Activated T-helper 1 cell treated with anti-CD3 and anti-CD28 coated beads, Interleukin-2, amount 50 U/mL, for 16 hours (primary cell): Measurements from ENCODE around the gene ROBO1.

Experiments used
- DNase-seq, 2 donors: peaks; one replicate each; pipeline ENCODE4 v3.0.0-alpha.2; 2020; ENCODE audit warnings: low read depth in 1 of 2, low spot score in 1 of 2

ROBO1 gene

DNA sequence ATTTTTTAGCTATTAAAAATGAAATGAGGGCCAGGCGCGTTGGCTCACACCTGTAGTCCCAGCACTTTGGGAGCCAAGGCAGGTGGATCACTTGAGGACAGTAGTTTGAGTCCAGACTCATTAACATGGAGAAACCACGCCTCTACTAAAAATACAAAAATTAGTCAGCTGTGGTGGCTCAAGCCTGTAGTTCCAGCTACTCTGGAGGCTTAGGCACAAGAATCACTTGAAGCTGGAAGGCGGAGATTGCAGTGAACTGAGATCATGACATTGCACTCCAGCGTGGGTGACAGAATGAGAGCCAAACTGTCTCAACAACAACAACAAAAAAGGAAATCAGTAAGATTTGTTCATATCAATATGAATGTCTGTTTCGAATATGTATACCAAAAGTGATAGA is 517.1 kb downstream of the ROBO1 start:
- DNase-seq = no peak

- no peak for DNase-seq
Measured at GRCh38 chr3:79249701-79250100, 518.1 kb downstream of the ROBO1 start.

DNA sequence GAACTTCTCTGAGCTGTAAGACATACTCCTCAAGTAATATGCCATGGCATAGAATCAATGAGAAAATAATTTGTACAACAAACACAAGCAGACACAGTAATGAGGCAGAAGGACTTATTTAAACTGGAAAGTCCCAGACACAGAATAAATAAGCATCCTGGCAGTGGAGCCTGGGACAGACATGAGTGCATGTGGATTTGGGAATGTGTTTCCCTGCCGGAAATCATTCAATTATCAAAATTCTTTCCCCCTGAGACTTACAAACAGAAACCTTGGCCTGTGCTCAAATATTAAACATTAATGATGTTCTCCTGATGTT is 520.1 kb downstream of the ROBO1 start:
- DNase-seq = no peak

- no peak for DNase-seq
Measured at GRCh38 chr3:79246875-79247724, 520.7 kb downstream of the ROBO1 start.

- no peak for DNase-seq
Measured at GRCh38 chr3:79245284-79246138, 522.3 kb downstream of the ROBO1 start.

GRCh38 chr3:79236496-79236895 is 531.3 kb downstream of the ROBO1 start:
- DNase-seq = no peak

GRCh38 chr3:79233431-79234060 is 534.3 kb downstream of the ROBO1 start:
- no peak for DNase-seq

DNA sequence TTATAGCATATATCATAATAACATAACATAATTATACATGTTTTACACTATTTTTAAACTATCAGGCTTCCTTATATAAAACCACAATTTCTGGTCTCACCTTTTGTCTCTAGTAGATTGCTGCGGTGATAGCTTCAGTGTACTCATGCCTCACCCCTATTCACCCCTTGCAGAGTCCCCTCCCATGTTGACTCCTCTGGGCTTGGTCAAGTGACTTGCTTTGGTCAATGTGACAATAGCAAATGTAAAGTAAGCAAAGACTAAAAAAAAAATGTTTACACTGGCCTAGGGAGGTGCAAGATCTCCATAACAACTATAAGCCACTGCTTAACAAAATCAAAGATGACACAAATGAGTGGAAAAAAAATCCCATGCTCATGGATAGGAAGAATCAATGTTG is 537.5 kb downstream of the ROBO1 start:
- no peak for DNase-seq

GRCh38 chr3:79217096-79217495 is 550.7 kb downstream of the ROBO1 start:
- DNase-seq = no peak

GRCh38 chr3:79215286-79215685 is 552.5 kb downstream of the ROBO1 start:
- DNase-seq = no peak

GRCh38 chr3:79211586-79212359 is 556.0 kb downstream of the ROBO1 start:
- DNase-seq = no peak

DNA sequence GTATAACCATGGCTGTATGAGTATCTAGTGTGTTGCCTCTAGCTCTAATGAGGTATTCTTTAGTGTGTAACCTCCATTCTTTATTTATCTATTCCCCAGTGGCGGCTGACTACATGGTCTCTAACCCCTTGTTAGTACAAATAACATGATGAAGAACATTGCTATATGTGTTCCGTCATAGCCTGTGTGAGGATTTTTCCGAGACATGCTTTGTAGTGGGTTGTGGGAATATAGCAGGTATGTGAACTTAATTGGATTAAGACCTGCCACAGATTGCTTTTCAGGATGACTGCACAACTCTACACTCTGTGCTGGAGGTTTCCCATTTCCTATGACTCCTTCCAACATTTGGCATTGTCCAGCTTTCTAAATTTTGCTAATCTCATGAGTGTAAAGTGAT is 563.4 kb downstream of the ROBO1 start:
- DNase-seq = no peak

- no peak for DNase-seq
Measured at GRCh38 chr3:79203144-79203519, 564.7 kb downstream of the ROBO1 start.

GRCh38 chr3:79202471-79203143 is 565.2 kb downstream of the ROBO1 start:
- no peak for DNase-seq

DNA sequence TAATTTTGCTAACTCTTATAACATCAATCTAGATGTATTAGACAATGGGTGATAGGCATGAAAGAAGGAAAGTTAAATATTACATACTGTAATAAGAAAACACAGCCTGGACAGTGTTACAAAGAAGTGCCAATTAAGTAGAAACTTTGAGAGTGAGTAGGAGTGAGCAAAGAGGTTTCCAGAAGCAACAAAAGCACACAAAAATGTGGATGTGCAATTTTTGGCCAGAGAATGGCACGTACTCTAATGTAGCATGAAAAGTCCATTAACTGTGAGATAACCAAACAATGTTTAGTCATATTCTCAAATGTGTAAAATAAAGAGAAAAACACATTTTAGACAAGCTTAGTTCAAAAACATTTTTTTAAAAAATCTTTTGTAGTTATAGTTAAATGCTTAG is 567.3 kb downstream of the ROBO1 start:
- no peak for DNase-seq

GRCh38 chr3:79199966-79200365 is 567.8 kb downstream of the ROBO1 start:
- DNase-seq = no peak

- no peak for DNase-seq
Measured at GRCh38 chr3:79187426-79187825, 580.4 kb downstream of the ROBO1 start.

DNA sequence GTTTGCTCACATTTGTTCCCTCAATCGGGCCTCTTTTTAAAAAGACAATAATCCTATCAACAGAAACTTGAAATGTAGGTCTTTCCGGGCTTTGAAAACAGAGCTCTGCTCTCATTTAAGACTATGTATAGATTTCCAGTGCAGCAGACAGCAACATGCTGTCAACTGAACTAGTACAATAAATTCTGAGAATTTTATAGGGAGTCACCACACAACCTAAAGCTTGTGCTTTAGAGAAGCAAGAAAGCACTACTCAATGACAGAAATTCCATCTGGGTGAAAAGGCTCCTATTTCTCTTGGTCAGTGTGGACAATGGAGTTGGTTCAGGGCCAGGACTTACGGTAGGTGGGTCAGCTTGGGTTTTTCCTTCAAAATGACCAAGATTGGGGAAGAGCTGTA is 583.5 kb downstream of the ROBO1 start:
- DNase-seq = no peak

DNA sequence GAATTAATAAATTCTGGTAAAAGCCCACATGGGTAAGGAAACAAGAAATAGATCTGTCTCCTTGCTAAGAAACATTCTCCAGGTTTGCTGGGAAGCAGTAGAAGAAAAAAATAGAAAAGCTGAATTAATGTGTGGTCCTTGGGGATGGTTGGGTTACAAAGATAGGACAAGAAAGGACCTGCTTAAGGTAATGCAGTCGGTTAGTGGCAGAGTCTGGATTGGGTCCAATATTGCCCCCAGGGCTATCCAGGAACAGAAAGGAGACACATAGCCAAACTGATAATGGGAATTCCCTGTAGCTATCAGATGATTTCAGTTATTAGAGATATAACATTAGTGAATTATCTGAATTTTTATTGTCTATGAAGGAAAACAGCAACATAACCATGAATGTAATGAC is 584.3 kb downstream of the ROBO1 start:
- DNase-seq = no peak

GRCh38 chr3:79178471-79179180 is 589.2 kb downstream of the ROBO1 start:
- no peak for DNase-seq
